Stomach (tissue), 4 donors: ENCODE results near the gene BCAR3.

ENCODE experiments used
- EP300 ChIP-seq: sonication (generic); formaldehyde crosslinking; IDR thresholded peaks from one replicate; pipeline ENCODE4 v1.6.1; 2017; ENCODE audit warnings: antibody characterized with exemption
- POLR2AphosphoS5 ChIP-seq, 3 donors: sonication (generic); formaldehyde crosslinking; IDR thresholded peaks; one replicate each; pipeline ENCODE4 v1.6.1; 2016; ENCODE audit warnings: antibody characterized with exemption in 3 of 3
- TF ChIP-seq, protein P1 (sequence below), 7 experiments: fragments of 450-650 bp in 4 of 7; fragments of 200-600 bp in 3 of 7; sonication (generic) in 3 of 7; IDR thresholded peaks; one replicate each; pipeline ENCODE4 v1.5.1; 2016 to 2019; ENCODE audit warnings: antibody characterized with exemption in 7 of 7, control low read depth in 2 of 7, mild to moderate bottlenecking in 1 of 7

- TF ChIP-seq, protein P1, sequence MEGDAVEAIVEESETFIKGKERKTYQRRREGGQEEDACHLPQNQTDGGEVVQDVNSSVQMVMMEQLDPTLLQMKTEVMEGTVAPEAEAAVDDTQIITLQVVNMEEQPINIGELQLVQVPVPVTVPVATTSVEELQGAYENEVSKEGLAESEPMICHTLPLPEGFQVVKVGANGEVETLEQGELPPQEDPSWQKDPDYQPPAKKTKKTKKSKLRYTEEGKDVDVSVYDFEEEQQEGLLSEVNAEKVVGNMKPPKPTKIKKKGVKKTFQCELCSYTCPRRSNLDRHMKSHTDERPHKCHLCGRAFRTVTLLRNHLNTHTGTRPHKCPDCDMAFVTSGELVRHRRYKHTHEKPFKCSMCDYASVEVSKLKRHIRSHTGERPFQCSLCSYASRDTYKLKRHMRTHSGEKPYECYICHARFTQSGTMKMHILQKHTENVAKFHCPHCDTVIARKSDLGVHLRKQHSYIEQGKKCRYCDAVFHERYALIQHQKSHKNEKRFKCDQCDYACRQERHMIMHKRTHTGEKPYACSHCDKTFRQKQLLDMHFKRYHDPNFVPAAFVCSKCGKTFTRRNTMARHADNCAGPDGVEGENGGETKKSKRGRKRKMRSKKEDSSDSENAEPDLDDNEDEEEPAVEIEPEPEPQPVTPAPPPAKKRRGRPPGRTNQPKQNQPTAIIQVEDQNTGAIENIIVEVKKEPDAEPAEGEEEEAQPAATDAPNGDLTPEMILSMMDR (IDR thresholded peaks at IDR 0.05), result no peak
- no peak for TF ChIP-seq EP300
- TF ChIP-seq POLR2AphosphoS5 (IDR thresholded peaks at IDR 0.05), result no peak
Observed at GRCh38 chr1:93574991-93575390, 106.6 kb downstream of the BCAR3 start.
